ENCODE data around the gene EDDM3A. TPM values are rescaled to one million over a fixed set of nuclear protein-coding genes. Genes with fewer than 3 reads are reported as not detected.
"Not testable (repeated sequence)": the region's sequence is repeated elsewhere in the genome, so short reads cannot be mapped to it uniquely, and the experiment has no call there.

Gene EDDM3A
- total RNA-seq, 1 donor from 2014 or later = not detected

- intact Hi-C loops (cut with micrococcal nuclease) = no loop called here
These were observed 12.6 kb upstream of the EDDM3A start for GRCh38 chr14:20732979-20733635.

- intact Hi-C loops (cut with micrococcal nuclease) = no loop called here
These were observed 11.8 kb upstream of the EDDM3A start for GRCh38 chr14:20733684-20734429.

GRCh38 chr14:20734430-20734806 lies 11.3 kb upstream of the EDDM3A start:
- intact Hi-C loops (cut with micrococcal nuclease) = no loop called here

GRCh38 chr14:20738292-20738691 lies 7.4 kb upstream of the EDDM3A start:
- intact Hi-C loops (cut with micrococcal nuclease) = not testable (repeated sequence)

- intact Hi-C loops (cut with micrococcal nuclease) = no loop called here
These were observed 3.6 kb upstream of the EDDM3A start for GRCh38 chr14:20742132-20742531.

GRCh38 chr14:20743556-20743955 lies 2.1 kb upstream of the EDDM3A start:
- intact Hi-C loops (cut with micrococcal nuclease) = no loop called here

GRCh38 chr14:20746566-20746965 lies 879 bp downstream of the EDDM3A start:
- intact Hi-C loops (cut with micrococcal nuclease) = no loop called here

GRCh38 chr14:20748439-20748838 lies 2.8 kb downstream of the EDDM3A start:
- intact Hi-C loops (cut with micrococcal nuclease) = no loop called here

GRCh38 chr14:20750194-20750593 lies 4.5 kb downstream of the EDDM3A start:
- intact Hi-C loops (cut with micrococcal nuclease) = no loop called here

GRCh38 chr14:20751963-20752562 lies 6.4 kb downstream of the EDDM3A start:
- intact Hi-C loops (cut with micrococcal nuclease) = no loop called here

- intact Hi-C loops (cut with micrococcal nuclease) = no loop called here
These were observed 8.6 kb downstream of the EDDM3A start for GRCh38 chr14:20754308-20754707.

GRCh38 chr14:20755037-20755436 lies 9.3 kb downstream of the EDDM3A start:
- intact Hi-C loops (cut with micrococcal nuclease) = no loop called here

- intact Hi-C loops (cut with micrococcal nuclease) = loop anchor here (1.0 kb wide), 1 partner anchor 97 kb away; no protein-coding TSS in a partner anchor
These were observed 12.3 kb downstream of the EDDM3A start for GRCh38 chr14:20757965-20758364.

GRCh38 chr14:20759465-20759864 lies 13.8 kb downstream of the EDDM3A start:
- intact Hi-C loops (cut with micrococcal nuclease) = not testable (repeated sequence)

GRCh38 chr14:20760950-20761349 lies 15.3 kb downstream of the EDDM3A start:
- intact Hi-C loops (cut with micrococcal nuclease) = no loop called here

- intact Hi-C loops (cut with micrococcal nuclease) = no loop called here
These were observed 22.9 kb downstream of the EDDM3A start for GRCh38 chr14:20768593-20768892.

- intact Hi-C loops (cut with micrococcal nuclease) = no loop called here
These were observed 23.7 kb downstream of the EDDM3A start for GRCh38 chr14:20769421-20769820.

GRCh38 chr14:20772650-20773049 lies 27.0 kb downstream of the EDDM3A start:
- intact Hi-C loops (cut with micrococcal nuclease) = no loop called here

- intact Hi-C loops (cut with micrococcal nuclease) = no loop called here
These were observed 28.7 kb downstream of the EDDM3A start for GRCh38 chr14:20774258-20774824.

GRCh38 chr14:20775043-20775442 lies 29.4 kb downstream of the EDDM3A start:
- intact Hi-C loops (cut with micrococcal nuclease) = no loop called here

- intact Hi-C loops (cut with micrococcal nuclease) = no loop called here
These were observed 30.2 kb downstream of the EDDM3A start for GRCh38 chr14:20775901-20776300.

- intact Hi-C loops (cut with micrococcal nuclease) = loop anchor here (5.0 kb wide), 1 partner anchor 190 kb away; no protein-coding TSS in a partner anchor
These were observed 36.1 kb downstream of the EDDM3A start for GRCh38 chr14:20781803-20782202.

Measured in T-helper 2 cell treated with Interferon-gamma antibody and Interleukin-4, amounts not matched to agents 100 ng/mL and 5 ng/mL, for 36 hours (primary cell).